ENCODE results near the gene NFKB1.
A peak's percentile ranks its signal among the peaks of the same experiment; 100 is the strongest.

The NFKB1 gene

GRCh38 chr4:102536768-102537167, 35.6 kb downstream of the NFKB1 start:
- no peaks in the 10 kb centered on the region for H3K9me3 ChIP-seq
- no peak for DNase-seq
- TF ChIP-seq, protein P1, sequence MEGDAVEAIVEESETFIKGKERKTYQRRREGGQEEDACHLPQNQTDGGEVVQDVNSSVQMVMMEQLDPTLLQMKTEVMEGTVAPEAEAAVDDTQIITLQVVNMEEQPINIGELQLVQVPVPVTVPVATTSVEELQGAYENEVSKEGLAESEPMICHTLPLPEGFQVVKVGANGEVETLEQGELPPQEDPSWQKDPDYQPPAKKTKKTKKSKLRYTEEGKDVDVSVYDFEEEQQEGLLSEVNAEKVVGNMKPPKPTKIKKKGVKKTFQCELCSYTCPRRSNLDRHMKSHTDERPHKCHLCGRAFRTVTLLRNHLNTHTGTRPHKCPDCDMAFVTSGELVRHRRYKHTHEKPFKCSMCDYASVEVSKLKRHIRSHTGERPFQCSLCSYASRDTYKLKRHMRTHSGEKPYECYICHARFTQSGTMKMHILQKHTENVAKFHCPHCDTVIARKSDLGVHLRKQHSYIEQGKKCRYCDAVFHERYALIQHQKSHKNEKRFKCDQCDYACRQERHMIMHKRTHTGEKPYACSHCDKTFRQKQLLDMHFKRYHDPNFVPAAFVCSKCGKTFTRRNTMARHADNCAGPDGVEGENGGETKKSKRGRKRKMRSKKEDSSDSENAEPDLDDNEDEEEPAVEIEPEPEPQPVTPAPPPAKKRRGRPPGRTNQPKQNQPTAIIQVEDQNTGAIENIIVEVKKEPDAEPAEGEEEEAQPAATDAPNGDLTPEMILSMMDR (IDR thresholded peaks at IDR 0.05; ENCODE audit: low read depth, low read length) = no peak
- H3K27me3 ChIP-seq = no peaks in the 10 kb centered on the region
- H3K4me1 ChIP-seq = peaks cover 4% of the 10 kb centered on the region
- H3K36me3 ChIP-seq = no peaks in the 10 kb centered on the region
- H3K4me3 ChIP-seq (ENCODE audit: low read depth, low read length) = no peak overlapping the region

- no peaks in the 10 kb centered on the region for H3K27me3 ChIP-seq
- TF ChIP-seq, protein P1 (IDR thresholded peaks at IDR 0.05; ENCODE audit: low read depth, low read length) = no peak
- no peak for DNase-seq
- H3K9me3 ChIP-seq = no peaks in the 10 kb centered on the region
- no peaks in the 10 kb centered on the region for H3K36me3 ChIP-seq
- H3K4me1 ChIP-seq = peaks cover 4% of the 10 kb centered on the region
- H3K4me3 ChIP-seq (ENCODE audit: low read depth, low read length) = no peak overlapping the region
Measured at GRCh38 chr4:102537269-102537668, 36.1 kb downstream of the NFKB1 start.

DNA sequence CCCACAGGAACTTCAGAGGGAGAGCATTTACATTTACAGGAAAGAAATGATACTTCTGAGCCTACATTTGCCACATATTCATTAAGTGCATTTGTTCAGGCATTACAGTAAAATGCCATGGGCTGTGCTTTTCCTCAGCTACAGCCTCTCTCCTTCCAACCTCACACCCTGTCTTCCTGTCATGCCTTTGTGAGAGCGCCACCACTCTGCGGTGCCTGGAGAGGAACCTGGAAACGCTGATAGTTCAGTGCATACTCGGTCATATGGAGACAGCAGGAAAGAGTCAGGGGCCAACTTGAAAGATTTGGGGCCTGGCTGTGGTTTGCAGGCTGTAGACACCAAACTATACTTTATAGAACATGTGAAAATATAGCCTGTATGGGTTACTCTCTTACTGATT, 40.5 kb downstream of the NFKB1 start:
- Histone ChIP-seq H3K36me3 (no peaks in the 10 kb centered on the region), H3K4me1 (no peaks in the 10 kb centered on the region), H3K9me3 (no peaks in the 10 kb centered on the region), H3K4me3 (ENCODE audit: low read depth, low read length) (no peak overlapping the region), H3K27me3 (no peaks in the 10 kb centered on the region)
- DNase-seq = no peak
- TF ChIP-seq, protein P1 (IDR thresholded peaks at IDR 0.05; ENCODE audit: low read depth, low read length) = 0 out of 2 replicates have a peak, but pooled peaks have one; percentile 5

DNA sequence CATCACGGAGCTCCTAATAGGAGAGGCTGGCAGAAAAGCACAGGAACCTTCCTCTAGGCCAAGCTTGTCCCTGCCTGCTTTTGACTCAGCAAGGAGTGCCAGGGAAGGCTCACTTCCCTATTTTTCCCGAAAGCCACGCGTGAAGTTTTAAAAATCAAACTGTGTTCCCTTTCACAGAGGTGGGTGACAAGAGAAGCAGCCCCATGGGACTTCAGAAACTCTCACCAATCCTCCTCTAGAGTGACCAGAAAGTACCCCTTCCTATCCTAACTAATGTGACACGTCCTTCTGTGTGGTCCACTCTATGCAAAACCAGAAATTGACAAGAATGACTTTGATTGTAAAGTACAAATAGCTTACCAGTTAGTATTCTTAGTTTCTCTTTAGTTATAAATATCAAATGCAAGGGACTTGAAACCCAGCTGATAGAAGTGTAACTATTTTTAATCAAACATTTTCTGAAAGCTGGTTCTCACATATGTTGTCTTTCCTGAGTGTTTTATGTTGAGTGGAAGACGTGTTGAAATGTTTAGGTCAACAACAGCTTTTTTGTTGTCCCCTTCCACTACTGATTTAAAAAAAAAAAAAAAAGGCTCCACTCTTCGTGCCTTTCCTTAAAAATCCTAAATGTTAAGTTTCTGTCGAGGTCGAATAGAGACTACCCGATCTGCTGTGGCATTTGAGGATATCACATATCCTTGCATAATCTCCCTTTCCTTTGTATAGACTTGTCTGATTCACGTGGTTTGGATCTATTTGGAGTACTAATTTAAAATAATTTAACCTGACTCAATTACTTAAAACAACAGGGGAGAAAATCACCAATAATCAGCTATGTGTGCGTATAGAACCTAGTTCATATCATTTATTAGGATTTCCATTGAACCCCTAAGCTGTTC, 42.1 kb downstream of the NFKB1 start:
- H3K36me3 ChIP-seq = no peaks in the 10 kb centered on the region
- H3K4me3 ChIP-seq (ENCODE audit: low read depth, low read length) = no peak overlapping the region
- H3K4me1 ChIP-seq = no peaks in the 10 kb centered on the region
- no peak for DNase-seq
- H3K27me3 ChIP-seq = no peaks in the 10 kb centered on the region
- TF ChIP-seq, protein P1 (IDR thresholded peaks at IDR 0.05; ENCODE audit: low read depth, low read length) = no peak
- H3K9me3 ChIP-seq = no peaks in the 10 kb centered on the region

GRCh38 chr4:102546635-102547034, 45.5 kb downstream of the NFKB1 start:
- TF ChIP-seq, protein P1 (IDR thresholded peaks at IDR 0.05; ENCODE audit: low read depth, low read length) = no peak
- no peaks in the 10 kb centered on the region for H3K27me3 ChIP-seq
- H3K4me3 ChIP-seq (ENCODE audit: low read depth, low read length) = no peak overlapping the region
- no peaks in the 10 kb centered on the region; the same call in 1 of the 2 replicates for H3K36me3 ChIP-seq
- no peaks in the 10 kb centered on the region for H3K4me1 ChIP-seq
- H3K9me3 ChIP-seq = no peaks in the 10 kb centered on the region
- DNase-seq = no peak

GRCh38 chr4:102547973-102548372, 46.8 kb downstream of the NFKB1 start:
- Histone ChIP-seq H3K4me3 (ENCODE audit: low read depth, low read length) (no peak overlapping the region), H3K36me3 (peaks cover 5% of the 10 kb centered on the region; the same call in 1 of the 2 replicates), H3K9me3 (no peaks in the 10 kb centered on the region), H3K27me3 (no peaks in the 10 kb centered on the region), H3K4me1 (no peaks in the 10 kb centered on the region)
- TF ChIP-seq, protein P1 (IDR thresholded peaks at IDR 0.05; ENCODE audit: low read depth, low read length) = no peak
- no peak for DNase-seq

All from BE2C (cell line).